K562 (cell line): ENCODE results near the gene TMEM143. TPM values are rescaled to one million over a fixed set of nuclear protein-coding genes. Genes with fewer than 3 reads are reported as not detected.

Source experiments
- ATAC-seq: fragments of 200-7000 bp; cut with Tn5 transposase; 3 replicates; pipeline ENCODE4 v1.9.1; 2020; ENCODE audit warnings: moderate library complexity
- BruUV-seq: library from RNA; stranded (reverse); fragments of 400-500 nt; replicated peaks from 2 replicates; lab custom pipeline; 2021; lab: Mats Ljungman, UMichigan
- CTCF ChIA-PET: fragments of 300-600 bp; formaldehyde crosslinking; extraction: SDS; loops from one replicate; lab custom pipeline; 2021; ENCODE audit warnings: low intra/inter-chr PET ratio; lab: Yijun Ruan, JAX
- POLR2A ChIA-PET: fragments of 300-600, 350-650 bp; sonication (Branson Sonifier 250); formaldehyde crosslinking; extraction: SDS; loops from one replicate; lab custom pipeline; 2021; ENCODE audit warnings: antibody characterized with exemption, inconsistent platforms; lab: Yijun Ruan, JAX
- DNase-seq, 4 experiments: peaks; one replicate each; pipeline versions ENCODE4 v3.0.0 to v3.0.0-alpha.2; 2011 to 2018; ENCODE audit warnings: low spot score in 3 of 4, mixed read lengths in 3 of 4; ENCODE audit errors: extremely low read depth in 1 of 4
- FAIRE-seq: peaks from 2 replicates; lab custom pipeline; 2011; peaks lifted over from hg19 to GRCh38; lab: Jason Lieb, UNC
- H2AFZ ChIP-seq: 2 replicates; pipeline ENCODE4 v1.6.0; 2011; ENCODE audit warnings: low read depth, low read length, control low read depth, inconsistent platforms
- H3K27ac ChIP-seq: fragments of 200-600 bp; 3 replicates; pipeline ENCODE4 v1.8.0; 2011; ENCODE audit warnings: low read depth, mild to moderate bottlenecking, control low read depth, inconsistent platforms, low read length, moderate library complexity, mixed read lengths; ENCODE audit errors: extremely low read depth
- H3K27me3 ChIP-seq, 2 experiments: fragments of 300-600 bp in 1 of 2; 2 replicates in 1 of 2; 3 replicates in 1 of 2; pipeline versions ENCODE4 v1.6.0 to v1.8.0; 2011; ENCODE audit warnings: inconsistent platforms in 2 of 2, low read length in 2 of 2, mild to moderate bottlenecking in 1 of 2, mixed read lengths in 1 of 2, moderate library complexity in 1 of 2; ENCODE audit not compliant: control insufficient read depth in 2 of 2, insufficient read depth in 2 of 2
- H3K36me3 ChIP-seq: fragments of 300-600 bp; 3 replicates; pipeline ENCODE4 v1.8.0; 2011; ENCODE audit warnings: mild to moderate bottlenecking, low read length, inconsistent platforms; ENCODE audit not compliant: control insufficient read depth, insufficient read depth
- H3K4me1 ChIP-seq, 2 experiments: fragments of 200-600 bp in 1 of 2; replicated peaks in 1 of 2; 2 replicates in 1 of 2; 3 replicates in 1 of 2; pipeline versions ENCODE4 v1.5.1 to v1.8.0; 2011; ENCODE audit warnings: inconsistent platforms in 2 of 2, low read length in 2 of 2, mild to moderate bottlenecking in 1 of 2, mixed read lengths in 1 of 2, moderate library complexity in 1 of 2; ENCODE audit not compliant: control insufficient read depth in 2 of 2, insufficient read depth in 2 of 2
- H3K4me2 ChIP-seq: 2 replicates; pipeline ENCODE4 v1.6.1; 2011; ENCODE audit warnings: low read length, control low read depth, inconsistent platforms, mixed read lengths; ENCODE audit not compliant: insufficient read depth
- H3K4me3 ChIP-seq: fragments of 200-600 bp; sonication (generic), shearing (Covaris generic); 2 replicates; pipeline ENCODE4 v1.5.1; 2016; ENCODE audit warnings: control low read depth, inconsistent platforms
- H3K79me2 ChIP-seq: fragments of 200-600 bp; 3 replicates; pipeline ENCODE4 v1.8.0; 2011; ENCODE audit warnings: low read length, inconsistent platforms; ENCODE audit not compliant: control insufficient read depth, insufficient read depth
- H3K9ac ChIP-seq, 2 experiments: 2 replicates each; pipeline versions ENCODE4 v1.6.0 to v1.6.1; 2011; ENCODE audit warnings: low read depth in 2 of 2, low read length in 2 of 2, control low read depth in 1 of 2, inconsistent platforms in 1 of 2, mild to moderate bottlenecking in 1 of 2, mixed read lengths in 1 of 2; ENCODE audit not compliant: insufficient read depth in 1 of 2
- H3K9me1 ChIP-seq: one replicate; pipeline ENCODE4 v1.6.0; 2011; ENCODE audit warnings: inconsistent platforms, mild to moderate bottlenecking, low read length, moderate library complexity; ENCODE audit not compliant: control insufficient read depth, insufficient read depth
- H3K9me3 ChIP-seq: replicated peaks from 2 replicates; pipeline ENCODE4 v1.5.1; 2011; ENCODE audit warnings: low read depth, low read length, inconsistent platforms; ENCODE audit not compliant: control insufficient read depth, insufficient read depth
- H4K20me1 ChIP-seq: replicated peaks from 2 replicates; pipeline ENCODE4 v1.6.1; 2011; ENCODE audit warnings: low read length, inconsistent platforms, mixed read lengths; ENCODE audit not compliant: control insufficient read depth, insufficient read depth
- AFF4 ChIP-seq: sonication (generic); formaldehyde crosslinking; IDR thresholded peaks from 2 replicates; pipeline ENCODE4 v1.8.0; 2023; ENCODE audit warnings: mild to moderate bottlenecking, missing genetic modification reagents
- CEBPB ChIP-seq: fragments of 450-650 bp; IDR thresholded peaks from 2 replicates; pipeline ENCODE4 v1.6.1; 2016; ENCODE audit warnings: missing genetic modification characterization, missing compliant biosample characterization
- E2F8 ChIP-seq: fragments of 450-650 bp; IDR thresholded peaks from 2 replicates; pipeline ENCODE4 v1.7.1; 2018; ENCODE audit warnings: mild to moderate bottlenecking, low read depth; ENCODE audit not compliant: partially characterized antibody
- GABPB1 ChIP-seq: sonication (generic); formaldehyde crosslinking; IDR thresholded peaks from 2 replicates; pipeline ENCODE4 v1.8.0; 2022; ENCODE audit warnings: mild to moderate bottlenecking, missing genetic modification reagents
- GMEB1 ChIP-seq: fragments of 250-450 bp; sonication (Bioruptor Pico); IDR thresholded peaks from 2 replicates; pipeline ENCODE4 v1.4.0; 2020; ENCODE audit warnings: mild to moderate bottlenecking
- HBP1 ChIP-seq: fragments of 450-650 bp; formaldehyde crosslinking; IDR thresholded peaks from 2 replicates; pipeline ENCODE4 v1.4.0; 2022; ENCODE audit warnings: missing genetic modification characterization
- RBM39 ChIP-seq: fragments of 200-400 bp; formaldehyde crosslinking; optimal IDR thresholded peaks from 2 replicates; pipeline ENCODE3; 2018; ENCODE audit warnings: low read depth, low read length
- ZNF224 ChIP-seq: sonication (generic); formaldehyde crosslinking; IDR thresholded peaks from 2 replicates; pipeline ENCODE4 v1.8.0; 2022; ENCODE audit warnings: mild to moderate bottlenecking, missing genetic modification reagents
- ZNF239 ChIP-seq: fragments of 250-450 bp; sonication (Bioruptor Pico); IDR thresholded peaks from 2 replicates; pipeline ENCODE4 v1.4.0; 2020; ENCODE audit warnings: mild to moderate bottlenecking
- ZNF766 ChIP-seq: fragments of 200-800 bp; sonication (Bioruptor generic); conservative IDR thresholded peaks from 2 replicates; pipeline ENCODE4 v1.6.1; 2016; ENCODE audit warnings: missing genetic modification characterization, missing compliant biosample characterization
- ZSCAN29 ChIP-seq: fragments of 450-650 bp; IDR thresholded peaks from 2 replicates; pipeline ENCODE4 v1.6.1; 2017
- WGBS: fragments of 100-300 bp; shearing (Covaris generic); methylation state at CpG from one replicate; pipeline ENCODE4 v1.1.6; 2016; ENCODE audit warnings: low coverage, mixed read lengths; ENCODE audit not compliant: insufficient coverage; ENCODE audit errors: missing lambda C conversion rate; 5-methylcytosine and 5-hydroxymethylcytosine counted together
- in situ Hi-C: fragments of 300-500 bp; cut with MboI; formaldehyde crosslinking; loops from 4 replicates; pipeline ENCODE4 v1.15.0; 2018; ENCODE audit warnings: inconsistent platforms, mixed read lengths
- intact Hi-C: fragments of 100-400 bp; cut with micrococcal nuclease; formaldehyde crosslinking; loops from 2 replicates; pipeline ENCODE4 v1.14.2; 2022
- polyA plus RNA-seq, 8 experiments: library from polyadenylated mRNA; depleted of rRNA in 4 of 8; stranded (reverse) in 5 of 8; unstranded in 3 of 8; fragments of >200 nt; fragmentation: Nextera tagmentation in 2 of 8; fragmentation: Illumina TruSeq in 1 of 8; extraction: Ambion mirVana in 2 of 8; extraction: Trizol in 1 of 8; gene quantifications; 2 replicates each; pipeline versions ENCODE4 v1.2.1 to v1.2.3, GENCODE V29; 2011 to 2014; ENCODE audit warnings: inconsistent platforms in 1 of 8, missing spikeins in 1 of 8
- total RNA-seq, 7 experiments: library from RNA; depleted of rRNA in 6 of 7; stranded (reverse); fragments of >200 nt in 6 of 7; fragmentation: Illumina TruSeq in 2 of 7; extraction: Trizol in 2 of 7; gene quantifications; 2 replicates each; pipeline versions ENCODE4 v1.2.1 to v1.2.3, GENCODE V29; 2011 to 2021; ENCODE audit warnings: low replicate concordance in 1 of 7

The TMEM143 gene
- total and polyA plus RNA-seq, 9 of the 15 experiments (the other 6 are each of a cell fraction or from before 2014, with no cell fraction given): 0.66 to 8.8 (median 4.3) TPM

GRCh38 chr19:48318286-48318987 lies 45.3 kb downstream of the TMEM143 start:
- DNase-seq: no peak
- Histone ChIP-seq H3K4me3 (no peak overlapping the region), H2AFZ (no peak overlapping the region), H3K9me1 (no peaks in the 10 kb centered on the region), H3K4me1 (peaks cover 22 to 38% of the 10 kb centered on the region in 2 experiments), H3K27ac (no peak overlapping the region), H3K4me2 (no peak overlapping the region), H3K27me3 (no peaks in the 10 kb centered on the region), H3K9ac (peak overlapping the region in 1 of 2 experiments; percentile 14; a peak in 1 of 4 replicates), H3K79me2 (peaks cover 10% of the 10 kb centered on the region), H4K20me1 (no peaks in the 10 kb centered on the region), H3K9me3 (no peaks in the 10 kb centered on the region), H3K36me3 (no peaks in the 10 kb centered on the region)
- ChIA-PET POLR2A (interaction anchor here (1.0 to 2.3 kb wide), 2 partner anchors 9 to 15 kb away, joined by 5 to 10 read pairs; no protein-coding TSS in a partner anchor), CTCF (interaction anchor here (1.6 to 3.8 kb wide), 2 partner anchors 14 to 15 kb away, joined by 5 to 57 read pairs; no protein-coding TSS in a partner anchor)
- in situ Hi-C loops: loop anchor here (5.0 kb wide), 1 partner anchor 269 kb away; no protein-coding TSS in a partner anchor
- FAIRE-seq: no peak
- no peak for ATAC-seq
- intact Hi-C loops: no loop called here
- 83% methylated on average over 20 of the region's 21 CpGs for WGBS
- no TSS peak for BruUV-seq
- TF ChIP-seq GMEB1 (CRISPR knock-in tag): no peak
- no peak for TF ChIP-seq GABPB1 (CRISPR knock-in tag)
- no peak for TF ChIP-seq ZNF239 (CRISPR knock-in tag)
- no peak for TF ChIP-seq E2F8
- no peak for TF ChIP-seq HBP1 (CRISPR knock-in tag)
- TF ChIP-seq RBM39: no peak
- TF ChIP-seq AFF4 (CRISPR knock-in tag): no peak
- TF ChIP-seq ZNF224 (CRISPR knock-in tag): no peak
- no peak for TF ChIP-seq ZNF766
- no peak for TF ChIP-seq CEBPB (tag)
- no peak for TF ChIP-seq ZSCAN29
